Stomach smooth muscle (tissue), 2 donors: ENCODE measurements around the gene MORF4L1.
A peak's percentile ranks its signal among the peaks of the same experiment; 100 is the strongest.

ENCODE experiments used
- H3K27ac ChIP-seq: one replicate; pipeline ENCODE4 v1.7.0; 2013; ENCODE audit warnings: mild to moderate bottlenecking, low read length, inconsistent platforms
- H3K27me3 ChIP-seq, 2 donors: one replicate each; pipeline ENCODE4 v1.7.0; 2013; ENCODE audit warnings: low read length in 2 of 2; ENCODE audit not compliant: insufficient read depth in 2 of 2, control insufficient read depth in 1 of 2
- H3K36me3 ChIP-seq, 2 donors: one replicate each; pipeline ENCODE4 v1.7.0; 2013; ENCODE audit warnings: low read length in 2 of 2; ENCODE audit not compliant: control insufficient read depth in 2 of 2, insufficient read depth in 2 of 2
- H3K4me1 ChIP-seq: one replicate; pipeline ENCODE4 v1.7.0; 2013; ENCODE audit warnings: low read length; ENCODE audit not compliant: control insufficient read depth, insufficient read depth
- H3K4me3 ChIP-seq, 2 donors: one replicate each; pipeline ENCODE4 v1.7.0; 2013; ENCODE audit warnings: low read length in 2 of 2
- H3K9ac ChIP-seq, 2 donors: one replicate each; pipeline ENCODE4 v1.7.0; 2013; ENCODE audit warnings: low read length in 2 of 2, mild to moderate bottlenecking in 1 of 2
- H3K9me3 ChIP-seq, 2 donors: one replicate each; pipeline ENCODE4 v1.7.0; 2013; ENCODE audit warnings: low read length in 2 of 2; ENCODE audit not compliant: control insufficient read depth in 2 of 2
- donor health status: healthy.
- donor health status: Pancreatic carcinoma.

MORF4L1 gene

GRCh38 chr15:78916088-78916487 lies 43.4 kb downstream of the MORF4L1 start:
- Histone ChIP-seq H3K9me3 (no peaks in the 10 kb centered on the region), H3K36me3 (peaks cover 12 to 16% of the 10 kb centered on the region in 2 donors), H3K4me3 (no peak overlapping the region), H3K9ac (no peak overlapping the region), H3K4me1 (peaks cover 23% of the 10 kb centered on the region), H3K27ac (peak overlapping the region; percentile 41), H3K27me3 (no peaks in the 10 kb centered on the region)

GRCh38 chr15:78917888-78918287 lies 45.2 kb downstream of the MORF4L1 start:
- peaks cover 20 to 24% of the 10 kb centered on the region in 2 donors for H3K36me3 ChIP-seq
- no peaks in the 10 kb centered on the region for H3K9me3 ChIP-seq
- no peak overlapping the region for H3K27ac ChIP-seq
- no peaks in the 10 kb centered on the region for H3K27me3 ChIP-seq
- peaks cover 23% of the 10 kb centered on the region for H3K4me1 ChIP-seq
- no peak overlapping the region for H3K9ac ChIP-seq
- no peak overlapping the region for H3K4me3 ChIP-seq

GRCh38 chr15:78921517-78921916 lies 48.8 kb downstream of the MORF4L1 start:
- no peak overlapping the region for H3K4me3 ChIP-seq
- H3K27ac ChIP-seq: no peak overlapping the region
- no peak overlapping the region for H3K9ac ChIP-seq
- H3K36me3 ChIP-seq: peaks cover 17 to 32% of the 10 kb centered on the region in 2 donors
- peaks cover 2% of the 10 kb centered on the region for H3K4me1 ChIP-seq
- H3K9me3 ChIP-seq: no peaks in the 10 kb centered on the region
- no peaks in the 10 kb centered on the region for H3K27me3 ChIP-seq

GRCh38 chr15:78921940-78922339 lies 49.2 kb downstream of the MORF4L1 start:
- H3K9ac ChIP-seq: no peak overlapping the region
- H3K27ac ChIP-seq: no peak overlapping the region
- H3K4me1 ChIP-seq: no peaks in the 10 kb centered on the region
- H3K9me3 ChIP-seq: no peaks in the 10 kb centered on the region
- peaks cover 17 to 36% of the 10 kb centered on the region in 2 donors for H3K36me3 ChIP-seq
- H3K27me3 ChIP-seq: no peaks in the 10 kb centered on the region
- no peak overlapping the region for H3K4me3 ChIP-seq

- Histone ChIP-seq H3K4me1 (no peaks in the 10 kb centered on the region), H3K9me3 (no peaks in the 10 kb centered on the region), H3K9ac (no peak overlapping the region), H3K4me3 (no peak overlapping the region), H3K27ac (no peak overlapping the region), H3K27me3 (no peaks in the 10 kb centered on the region), H3K36me3 (peaks cover 17 to 41% of the 10 kb centered on the region in 2 donors)
Observed at GRCh38 chr15:78922527-78922926, 49.8 kb downstream of the MORF4L1 start.

GRCh38 chr15:78923015-78923414 lies 50.3 kb downstream of the MORF4L1 start:
- H3K27me3 ChIP-seq: no peaks in the 10 kb centered on the region
- H3K36me3 ChIP-seq: peaks cover 17 to 43% of the 10 kb centered on the region in 2 donors
- H3K4me1 ChIP-seq: no peaks in the 10 kb centered on the region
- no peak overlapping the region for H3K9ac ChIP-seq
- H3K27ac ChIP-seq: no peak overlapping the region
- no peak overlapping the region for H3K4me3 ChIP-seq
- H3K9me3 ChIP-seq: no peaks in the 10 kb centered on the region

- Histone ChIP-seq H3K4me1 (no peaks in the 10 kb centered on the region), H3K9me3 (no peaks in the 10 kb centered on the region), H3K27me3 (no peaks in the 10 kb centered on the region), H3K36me3 (peaks cover 17 to 43% of the 10 kb centered on the region in 2 donors), H3K9ac (no peak overlapping the region), H3K27ac (no peak overlapping the region), H3K4me3 (no peak overlapping the region)
Observed at GRCh38 chr15:78923480-78924360, 51.0 kb downstream of the MORF4L1 start.

- Histone ChIP-seq H3K4me3 (no peak overlapping the region), H3K4me1 (no peaks in the 10 kb centered on the region), H3K36me3 (peaks cover 15 to 40% of the 10 kb centered on the region in 2 donors), H3K9ac (no peak overlapping the region), H3K9me3 (no peaks in the 10 kb centered on the region), H3K27ac (no peak overlapping the region), H3K27me3 (no peaks in the 10 kb centered on the region)
Observed at GRCh38 chr15:78925076-78925624, 52.5 kb downstream of the MORF4L1 start.

- Histone ChIP-seq H3K9me3 (no peaks in the 10 kb centered on the region), H3K27me3 (no peaks in the 10 kb centered on the region), H3K36me3 (peaks cover 12 to 40% of the 10 kb centered on the region in 2 donors)
Observed at GRCh38 chr15:78925956-78926743, 53.5 kb downstream of the MORF4L1 start.

GRCh38 chr15:78927077-78927790 lies 54.5 kb downstream of the MORF4L1 start:
- H3K9me3 ChIP-seq: no peaks in the 10 kb centered on the region
- peaks cover 2% of the 10 kb centered on the region for H3K4me1 ChIP-seq
- no peak overlapping the region for H3K27ac ChIP-seq
- peaks cover 4 to 32% of the 10 kb centered on the region in 2 donors for H3K36me3 ChIP-seq
- no peak overlapping the region for H3K4me3 ChIP-seq
- no peak overlapping the region for H3K9ac ChIP-seq
- H3K27me3 ChIP-seq: no peaks in the 10 kb centered on the region

More at GRCh38 chr15:78925956-78926743, 53.5 kb downstream of the MORF4L1 start:
- Histone ChIP-seq H3K9ac (no peak overlapping the region), H3K4me1 (peaks cover 2% of the 10 kb centered on the region), H3K4me3 (no peak overlapping the region), H3K27ac (no peak overlapping the region)
